Ascending aorta (tissue), 2 donors: ENCODE data around the gene MACROH2A1. TPM values are rescaled to one million over a fixed set of nuclear protein-coding genes. Genes with fewer than 3 reads are reported as not detected.

Source experiments
- DNase-seq, 2 donors: peaks; one replicate each; pipeline ENCODE4 v3.0.0-alpha.2; 2019; ENCODE audit warnings: low spot score in 2 of 2
- H3K27ac ChIP-seq, 2 donors: fragments of 200-600 bp; sonication (generic); one replicate each; pipeline ENCODE4 v1.5.1; 2016 to 2017; ENCODE audit warnings: mild to moderate bottlenecking in 1 of 2
- H3K27me3 ChIP-seq: fragments of 200-600 bp; sonication (generic); one replicate; pipeline ENCODE4 v1.5.1; 2017
- H3K36me3 ChIP-seq, 2 donors: fragments of 200-600 bp; sonication (generic); one replicate each; pipeline ENCODE4 v1.5.1; 2016
- H3K4me1 ChIP-seq, 2 donors: fragments of 200-600 bp; sonication (generic); one replicate each; pipeline ENCODE4 v1.5.1; 2016 to 2017; ENCODE audit warnings: mild to moderate bottlenecking in 1 of 2
- H3K4me3 ChIP-seq, 2 donors: fragments of 200-600 bp; sonication (generic); one replicate each; pipeline ENCODE4 v1.5.1; 2016 to 2017; ENCODE audit warnings: mild to moderate bottlenecking in 1 of 2
- H3K9me3 ChIP-seq, 2 donors: fragments of 200-600 bp; sonication (generic); one replicate each; pipeline ENCODE4 v1.5.1; 2016
- intact Hi-C: fragments of 100-400 bp; cut with DNase I; formaldehyde crosslinking; loops from one replicate; pipeline ENCODE4 v1.15.1; 2023
- total RNA-seq: library from RNA; depleted of rRNA; stranded (reverse); fragments of >200 nt; gene quantifications from one replicate; pipeline ENCODE4 v1.1.0, GENCODE V29; 2016
- TF ChIP-seq, protein P1 (sequence below), 3 experiments: fragments of 200-600 bp in 2 of 3; fragments of 450-650 bp in 1 of 3; sonication (generic) in 2 of 3; IDR thresholded peaks; one replicate each; pipeline ENCODE4 v1.5.1; 2016 to 2019; ENCODE audit warnings: antibody characterized with exemption in 3 of 3, mild to moderate bottlenecking in 1 of 3, moderate library complexity in 1 of 3

MACROH2A1 gene
- total RNA-seq, 1 donor from 2014 or later = 216 TPM

DNA sequence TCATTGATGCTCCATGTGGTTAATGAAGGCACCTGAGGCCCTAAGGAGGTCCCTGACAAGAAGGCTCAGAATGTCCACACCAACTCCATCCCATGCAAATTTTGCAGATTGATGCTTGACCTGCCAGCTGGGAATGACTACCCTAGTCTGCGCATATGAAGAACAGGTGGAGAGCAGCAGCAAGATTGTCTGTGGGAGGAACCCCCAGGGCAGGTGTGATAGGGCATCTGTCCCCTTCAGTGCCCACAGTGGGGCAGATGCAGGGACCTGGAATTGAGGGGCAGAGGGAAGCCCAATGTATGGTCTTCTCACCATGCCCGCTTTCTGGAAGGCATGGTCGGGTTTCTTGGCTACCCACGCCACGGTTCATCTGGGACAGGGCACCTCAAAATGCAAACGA lies 79.6 kb downstream of the MACROH2A1 start:
- DNase-seq = peak in 1 of 2 donors; percentile 8
- H3K36me3 ChIP-seq = no peaks in the 10 kb centered on the region
- H3K4me1 ChIP-seq = no peaks in the 10 kb centered on the region
- TF ChIP-seq, protein P1, sequence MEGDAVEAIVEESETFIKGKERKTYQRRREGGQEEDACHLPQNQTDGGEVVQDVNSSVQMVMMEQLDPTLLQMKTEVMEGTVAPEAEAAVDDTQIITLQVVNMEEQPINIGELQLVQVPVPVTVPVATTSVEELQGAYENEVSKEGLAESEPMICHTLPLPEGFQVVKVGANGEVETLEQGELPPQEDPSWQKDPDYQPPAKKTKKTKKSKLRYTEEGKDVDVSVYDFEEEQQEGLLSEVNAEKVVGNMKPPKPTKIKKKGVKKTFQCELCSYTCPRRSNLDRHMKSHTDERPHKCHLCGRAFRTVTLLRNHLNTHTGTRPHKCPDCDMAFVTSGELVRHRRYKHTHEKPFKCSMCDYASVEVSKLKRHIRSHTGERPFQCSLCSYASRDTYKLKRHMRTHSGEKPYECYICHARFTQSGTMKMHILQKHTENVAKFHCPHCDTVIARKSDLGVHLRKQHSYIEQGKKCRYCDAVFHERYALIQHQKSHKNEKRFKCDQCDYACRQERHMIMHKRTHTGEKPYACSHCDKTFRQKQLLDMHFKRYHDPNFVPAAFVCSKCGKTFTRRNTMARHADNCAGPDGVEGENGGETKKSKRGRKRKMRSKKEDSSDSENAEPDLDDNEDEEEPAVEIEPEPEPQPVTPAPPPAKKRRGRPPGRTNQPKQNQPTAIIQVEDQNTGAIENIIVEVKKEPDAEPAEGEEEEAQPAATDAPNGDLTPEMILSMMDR (IDR thresholded peaks at IDR 0.05) = no peak
- no peak overlapping the region for H3K27ac ChIP-seq
- no peak overlapping the region for H3K4me3 ChIP-seq
- intact Hi-C loops = no loop called here
- H3K9me3 ChIP-seq = no peaks in the 10 kb centered on the region
- no peaks in the 10 kb centered on the region for H3K27me3 ChIP-seq

DNA sequence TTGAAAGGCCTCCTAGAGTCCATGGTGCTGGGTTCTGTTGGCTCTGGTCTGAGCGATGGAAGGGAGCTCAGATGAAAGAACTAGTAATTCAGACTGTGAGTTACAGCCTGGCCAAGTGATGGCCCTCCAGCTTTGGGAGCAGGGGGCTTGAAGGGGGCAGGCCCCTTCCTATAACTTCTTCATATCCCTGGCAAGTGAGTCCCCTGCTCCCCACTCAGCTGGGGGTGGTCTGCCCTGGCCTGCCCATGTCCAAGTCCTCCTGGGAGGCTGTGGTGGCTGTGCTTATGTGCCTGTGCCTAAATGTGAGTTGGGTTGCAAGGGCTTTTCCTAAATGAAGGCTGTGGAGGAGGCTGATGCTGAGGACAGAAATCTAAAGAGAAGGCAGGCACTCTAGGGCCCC lies 80.1 kb downstream of the MACROH2A1 start:
- Histone ChIP-seq H3K4me3 (no peak overlapping the region), H3K27me3 (no peaks in the 10 kb centered on the region), H3K4me1 (no peaks in the 10 kb centered on the region), H3K27ac (no peak overlapping the region), H3K36me3 (no peaks in the 10 kb centered on the region), H3K9me3 (no peaks in the 10 kb centered on the region)
- intact Hi-C loops = no loop called here
- peak in 1 of 2 donors; percentile 38 for DNase-seq
- TF ChIP-seq, protein P1 (IDR thresholded peaks at IDR 0.05) = no peak

DNA sequence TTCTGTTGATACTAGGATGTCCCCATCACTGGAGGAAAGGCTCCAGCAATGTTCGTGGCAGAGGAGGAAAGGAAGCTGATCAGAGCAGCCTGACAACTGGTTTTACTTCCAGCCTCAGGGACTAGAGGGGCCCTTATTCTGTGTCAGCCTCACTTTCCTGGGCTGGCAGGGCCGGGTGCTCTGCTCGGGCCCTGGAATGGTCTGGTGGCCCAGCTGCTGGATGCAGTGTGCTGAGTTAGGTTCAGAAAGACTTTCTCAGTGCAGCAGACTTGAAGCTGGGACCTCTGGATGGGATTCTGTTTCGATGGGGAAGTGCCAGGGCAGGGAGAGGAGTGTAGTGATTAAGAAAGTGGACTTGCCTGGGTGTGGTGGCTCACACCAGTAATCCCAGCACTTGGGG lies 81.0 kb downstream of the MACROH2A1 start:
- Histone ChIP-seq H3K27me3 (no peaks in the 10 kb centered on the region), H3K36me3 (no peaks in the 10 kb centered on the region), H3K9me3 (no peaks in the 10 kb centered on the region), H3K27ac (no peak overlapping the region), H3K4me1 (no peaks in the 10 kb centered on the region), H3K4me3 (no peak overlapping the region)
- TF ChIP-seq, protein P1 (IDR thresholded peaks at IDR 0.05) = no peak
- peak in 1 of 2 donors; percentile 31 for DNase-seq
- intact Hi-C loops = no loop called here

DNA sequence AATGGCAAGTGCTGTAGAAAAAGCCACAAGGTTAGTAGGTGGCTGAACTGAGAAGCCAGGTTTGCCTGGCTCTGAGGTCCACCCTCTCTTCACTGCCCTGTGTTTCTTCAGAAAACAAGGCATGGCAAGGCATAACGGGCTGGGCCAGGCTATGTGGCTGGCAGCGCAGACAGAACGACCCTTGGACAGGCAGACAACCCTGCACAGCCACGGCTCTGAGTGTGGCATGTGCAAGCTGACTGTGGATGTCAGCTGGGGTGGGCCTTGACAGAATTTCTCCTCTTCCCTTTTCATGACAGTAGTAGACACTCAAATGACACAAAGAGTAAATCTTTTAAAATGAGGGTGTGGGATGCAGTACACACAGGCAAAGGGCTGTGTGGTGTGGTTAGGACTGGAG lies 81.7 kb downstream of the MACROH2A1 start:
- H3K36me3 ChIP-seq = no peaks in the 10 kb centered on the region
- no peak overlapping the region for H3K4me3 ChIP-seq
- TF ChIP-seq, protein P1 (IDR thresholded peaks at IDR 0.05) = no peak
- no peak overlapping the region for H3K27ac ChIP-seq
- no peaks in the 10 kb centered on the region for H3K27me3 ChIP-seq
- no peaks in the 10 kb centered on the region for H3K4me1 ChIP-seq
- peak in 1 of 2 donors; percentile 33 for DNase-seq
- no peaks in the 10 kb centered on the region for H3K9me3 ChIP-seq
- intact Hi-C loops = no loop called here

DNA sequence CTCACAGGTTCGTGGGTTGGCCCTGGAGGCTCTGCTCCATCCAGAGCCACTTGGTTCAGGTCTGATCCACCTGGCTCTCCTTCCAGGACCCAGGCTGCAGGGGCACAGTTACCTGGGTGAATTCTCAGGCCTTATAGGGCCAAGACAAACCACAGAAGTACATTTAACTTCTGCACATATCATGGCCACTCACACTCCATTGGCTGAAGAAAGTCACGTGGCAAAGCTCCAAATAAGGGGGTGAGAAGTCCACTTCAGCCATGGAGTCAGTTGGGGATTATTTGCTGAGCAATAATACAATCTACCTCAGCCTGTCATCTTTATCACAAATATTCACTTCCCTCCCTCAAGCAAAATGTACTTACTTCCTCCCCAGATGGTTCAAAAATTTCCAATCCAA lies 83.6 kb downstream of the MACROH2A1 start:
- Histone ChIP-seq H3K9me3 (no peaks in the 10 kb centered on the region), H3K4me1 (no peaks in the 10 kb centered on the region), H3K27ac (no peak overlapping the region), H3K36me3 (no peaks in the 10 kb centered on the region), H3K27me3 (no peaks in the 10 kb centered on the region), H3K4me3 (no peak overlapping the region)
- DNase-seq = no peak
- intact Hi-C loops = no loop called here
- TF ChIP-seq, protein P1 (IDR thresholded peaks at IDR 0.05) = no peak

DNA sequence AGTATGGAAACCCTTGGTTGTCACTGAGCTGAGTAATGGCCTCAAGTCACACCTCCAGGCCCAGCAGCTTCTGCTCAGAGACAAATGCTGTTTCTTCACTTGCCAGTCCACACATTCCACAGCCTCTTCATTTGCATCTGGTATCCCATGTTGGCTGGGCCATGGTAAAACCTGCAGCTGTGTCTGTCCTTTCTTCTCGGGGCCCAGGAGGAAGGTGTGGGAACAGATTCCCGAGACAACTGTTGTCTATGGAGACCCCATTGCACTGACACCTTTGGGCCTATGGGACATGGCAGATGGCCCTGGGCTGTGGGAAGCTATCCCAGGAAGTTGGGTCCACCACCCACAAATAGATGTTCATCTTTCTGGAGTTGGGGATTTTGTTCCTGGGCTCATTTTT lies 85.1 kb downstream of the MACROH2A1 start:
- H3K4me1 ChIP-seq = no peaks in the 10 kb centered on the region
- TF ChIP-seq, protein P1 (IDR thresholded peaks at IDR 0.05) = no peak
- H3K36me3 ChIP-seq = no peaks in the 10 kb centered on the region
- no peaks in the 10 kb centered on the region for H3K9me3 ChIP-seq
- intact Hi-C loops = no loop called here
- peak in 1 of 2 donors; percentile 13 for DNase-seq
- no peaks in the 10 kb centered on the region for H3K27me3 ChIP-seq
- H3K27ac ChIP-seq = no peak overlapping the region
- H3K4me3 ChIP-seq = no peak overlapping the region
